Nephron progenitor cell (in vitro differentiated cells): ENCODE results near the gene RAB3A.

Experiments used
- DNase-seq: peaks from one replicate; pipeline ENCODE4 v3.0.0; 2021
- H3K27ac Mint-ChIP-seq: 2 replicates; pipeline ENCODE4 v1.8.0; 2021; ENCODE audit warnings: mild to moderate bottlenecking, moderate library complexity, mixed read lengths
- H3K27me3 Mint-ChIP-seq: 2 replicates; pipeline ENCODE4 v1.8.0; 2021; ENCODE audit warnings: mild to moderate bottlenecking, low read depth, mixed read lengths; ENCODE audit not compliant: poor library complexity
- H3K36me3 Mint-ChIP-seq: 2 replicates; pipeline ENCODE4 v1.8.0; 2021; ENCODE audit warnings: low read depth, mixed read lengths
- H3K4me1 Mint-ChIP-seq: 2 replicates; pipeline ENCODE4 v1.8.0; 2021; ENCODE audit warnings: mixed read lengths
- H3K4me3 Mint-ChIP-seq: 2 replicates; pipeline ENCODE4 v1.8.0; 2021; ENCODE audit warnings: mild to moderate bottlenecking, moderate library complexity, mixed read lengths
- H3K9me3 Mint-ChIP-seq: 2 replicates; pipeline ENCODE4 v1.8.0; 2021; ENCODE audit warnings: mild to moderate bottlenecking, moderate library complexity, mixed read lengths
- TF ChIP-seq, protein P1 (sequence below): fragments of 200-600 bp; sonication (generic); IDR thresholded peaks from 2 replicates; pipeline ENCODE4 v1.5.0; 2021; ENCODE audit warnings: antibody characterized with exemption

The RAB3A gene

GRCh38 chr19:18225702-18226468 lies 22.0 kb upstream of the RAB3A start, which contains the start of gene PDE4C:
TSS of gene PDE4C (minus strand) at chr19:18226438. CDS start at chr19:18226415, 23 bp downstream.
- Mint-ChIP-seq H3K4me3 (peak within 1 kb of the TSS; percentile 86), H3K27me3 (peaks cover 72% of the 10 kb centered on the region), H3K9me3 (no peaks in the 10 kb centered on the region), H3K36me3 (no peaks in the 10 kb centered on the region), H3K27ac (no peak within 1 kb of the TSS), H3K4me1 (peaks cover 40% of the 10 kb centered on the region)
- TF ChIP-seq, protein P1, sequence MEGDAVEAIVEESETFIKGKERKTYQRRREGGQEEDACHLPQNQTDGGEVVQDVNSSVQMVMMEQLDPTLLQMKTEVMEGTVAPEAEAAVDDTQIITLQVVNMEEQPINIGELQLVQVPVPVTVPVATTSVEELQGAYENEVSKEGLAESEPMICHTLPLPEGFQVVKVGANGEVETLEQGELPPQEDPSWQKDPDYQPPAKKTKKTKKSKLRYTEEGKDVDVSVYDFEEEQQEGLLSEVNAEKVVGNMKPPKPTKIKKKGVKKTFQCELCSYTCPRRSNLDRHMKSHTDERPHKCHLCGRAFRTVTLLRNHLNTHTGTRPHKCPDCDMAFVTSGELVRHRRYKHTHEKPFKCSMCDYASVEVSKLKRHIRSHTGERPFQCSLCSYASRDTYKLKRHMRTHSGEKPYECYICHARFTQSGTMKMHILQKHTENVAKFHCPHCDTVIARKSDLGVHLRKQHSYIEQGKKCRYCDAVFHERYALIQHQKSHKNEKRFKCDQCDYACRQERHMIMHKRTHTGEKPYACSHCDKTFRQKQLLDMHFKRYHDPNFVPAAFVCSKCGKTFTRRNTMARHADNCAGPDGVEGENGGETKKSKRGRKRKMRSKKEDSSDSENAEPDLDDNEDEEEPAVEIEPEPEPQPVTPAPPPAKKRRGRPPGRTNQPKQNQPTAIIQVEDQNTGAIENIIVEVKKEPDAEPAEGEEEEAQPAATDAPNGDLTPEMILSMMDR = no peak
- peak; percentile 53 for DNase-seq

DNA sequence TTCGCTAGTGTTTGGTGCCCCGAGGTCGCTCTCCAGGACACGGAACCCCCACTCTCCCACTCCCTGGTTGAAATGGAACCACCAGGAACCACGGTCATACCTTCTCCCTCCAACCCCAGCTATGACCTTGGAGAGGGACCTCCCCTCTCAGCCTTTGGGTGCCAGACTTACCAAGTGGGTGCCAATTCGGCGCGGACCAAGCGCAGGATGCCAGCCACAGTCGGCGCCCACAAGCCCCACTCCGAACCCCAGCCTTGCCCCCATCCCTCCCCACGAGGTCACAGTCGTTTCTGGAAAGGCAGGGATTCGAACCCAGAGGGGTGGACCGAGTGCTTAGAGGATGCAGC lies 21.5 kb upstream of the RAB3A start:
- H3K4me1 Mint-ChIP-seq = peaks cover 42% of the 10 kb centered on the region
- TF ChIP-seq, protein P1 = no peak
- H3K36me3 Mint-ChIP-seq = no peaks in the 10 kb centered on the region
- H3K9me3 Mint-ChIP-seq = no peaks in the 10 kb centered on the region
- no peak overlapping the region for H3K27ac Mint-ChIP-seq
- peaks cover 72% of the 10 kb centered on the region for H3K27me3 Mint-ChIP-seq
- no peak for DNase-seq
- H3K4me3 Mint-ChIP-seq = peak overlapping the region; percentile 86

DNA sequence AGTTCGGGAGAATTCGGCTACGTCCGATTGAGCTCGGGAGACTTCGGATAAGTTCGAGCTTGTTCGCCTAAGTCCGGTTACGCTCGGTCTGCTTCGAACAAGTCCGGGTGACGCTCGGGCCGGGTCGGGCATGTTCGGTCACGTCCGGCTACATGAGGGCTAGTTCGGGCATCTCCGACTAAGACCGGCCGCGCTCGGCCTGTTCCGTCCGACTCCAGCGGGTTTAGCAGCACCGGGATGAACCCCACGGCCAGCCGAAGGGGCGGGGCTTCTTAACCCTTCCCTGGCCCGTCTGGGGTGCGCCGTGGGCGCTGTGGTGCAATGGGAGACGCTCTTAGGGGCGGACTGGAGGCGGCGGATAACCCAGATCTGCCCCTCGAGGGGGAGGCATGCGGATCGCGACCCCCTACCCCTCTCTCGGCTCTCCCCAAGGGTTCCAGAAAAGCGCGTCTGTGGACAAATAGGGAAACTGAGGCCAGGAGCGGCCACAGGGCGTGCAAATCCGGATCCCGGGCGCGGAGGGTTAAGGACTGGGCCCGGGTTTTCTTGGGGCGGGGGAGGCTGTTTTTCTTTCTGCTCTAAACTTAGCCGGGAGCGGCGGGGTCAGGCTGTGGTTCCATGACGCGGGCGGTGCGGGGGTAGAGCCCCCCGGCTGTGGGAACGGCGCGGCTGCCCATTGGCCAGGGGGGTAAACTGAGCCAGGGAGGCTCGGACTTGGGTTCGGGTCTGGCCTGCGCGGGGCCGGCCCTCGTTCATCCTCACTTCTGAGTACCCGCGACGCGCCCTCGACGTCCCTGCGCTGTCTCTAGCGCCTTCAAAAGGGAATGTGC lies 20.9 kb upstream of the RAB3A start:
- Mint-ChIP-seq H3K27ac (peak overlapping the region; percentile 11), H3K4me3 (peak overlapping the region; percentile 86), H3K36me3 (no peaks in the 10 kb centered on the region), H3K9me3 (no peaks in the 10 kb centered on the region), H3K4me1 (peaks cover 43% of the 10 kb centered on the region), H3K27me3 (peaks cover 75% of the 10 kb centered on the region)
- DNase-seq = peak; percentile 99
- TF ChIP-seq, protein P1 = no peak

GRCh38 chr19:18223860-18224524 lies 20.1 kb upstream of the RAB3A start:
- Mint-ChIP-seq H3K9me3 (no peaks in the 10 kb centered on the region), H3K36me3 (no peaks in the 10 kb centered on the region), H3K27me3 (peaks cover 77% of the 10 kb centered on the region), H3K4me1 (peaks cover 43% of the 10 kb centered on the region), H3K27ac (peak overlapping the region; percentile 11), H3K4me3 (peak overlapping the region; percentile 86)
- peak; percentile 75 for DNase-seq
- TF ChIP-seq, protein P1 = no peak

DNA sequence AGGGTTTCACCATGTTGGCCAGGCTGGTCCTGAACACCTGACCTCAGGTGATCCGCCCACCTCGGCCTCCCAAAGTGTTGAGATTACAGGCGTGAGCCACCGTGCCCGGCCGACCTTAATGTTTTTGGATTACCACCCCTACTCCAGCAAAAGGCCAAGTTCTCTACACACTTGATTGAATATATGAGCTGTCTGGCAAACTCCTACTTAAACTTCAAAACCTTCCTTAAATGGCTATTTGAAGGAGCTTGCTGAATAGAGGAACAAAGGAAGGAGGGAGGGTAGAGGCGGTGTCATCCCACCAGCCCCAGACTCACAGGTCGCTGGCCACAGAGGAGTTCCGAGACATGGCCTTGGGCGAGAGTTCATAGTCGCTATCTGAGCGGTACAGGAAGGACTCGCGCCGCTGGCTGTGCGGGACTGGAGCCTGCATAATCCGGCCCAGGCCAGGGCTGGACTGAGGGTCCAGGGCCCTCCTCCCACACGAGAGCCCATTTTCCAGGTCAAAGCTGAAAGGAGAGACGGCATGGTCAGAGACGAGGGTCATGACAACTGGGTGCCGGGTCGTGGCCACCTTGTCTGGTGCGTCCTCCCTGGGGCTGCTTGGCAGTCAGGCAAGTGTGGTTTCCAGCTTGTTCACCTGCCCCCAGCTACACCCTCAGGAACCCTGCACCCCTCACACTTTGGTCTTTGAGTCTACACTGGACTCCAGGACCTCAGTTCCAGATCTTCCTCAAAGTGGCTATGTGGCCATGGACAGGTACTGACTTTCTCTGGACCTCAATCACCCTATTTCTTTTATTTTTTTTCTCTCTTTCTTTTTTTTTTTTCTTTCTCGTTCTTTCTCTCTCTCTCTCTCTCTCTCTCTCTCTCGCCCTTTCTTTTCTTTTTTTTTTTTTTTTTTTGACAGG lies 18.2 kb upstream of the RAB3A start:
- Mint-ChIP-seq H3K9me3 (no peaks in the 10 kb centered on the region), H3K36me3 (no peaks in the 10 kb centered on the region), H3K4me3 (no peak overlapping the region), H3K27me3 (peaks cover 88% of the 10 kb centered on the region), H3K4me1 (peaks cover 37% of the 10 kb centered on the region), H3K27ac (no peak overlapping the region)
- TF ChIP-seq, protein P1 = no peak
- no peak for DNase-seq
